D721Med (cell line): ENCODE measurements around the gene LMO4.

Source experiments
- DNase-seq: peaks from one replicate; pipeline ENCODE4 v3.0.0; 2011; ENCODE audit warnings: low spot score; ENCODE audit not compliant: insufficient read length
- FAIRE-seq: peaks from 2 replicates; lab custom pipeline; 2011; peaks lifted over from hg19 to GRCh38; lab: Jason Lieb, UNC
- CTCF ChIP-seq: IDR thresholded peaks from 2 replicates; pipeline ENCODE4 v1.5.1; 2012; ENCODE audit warnings: mild to moderate bottlenecking, control low read depth; ENCODE audit not compliant: insufficient read depth; ENCODE audit errors: missing control alignments

LMO4 gene

GRCh38 chr1:87344231-87344630, 15.6 kb downstream of the LMO4 start:
- DNase-seq: no peak
- peak; percentile 82 for FAIRE-seq
- TF ChIP-seq CTCF: no peak

GRCh38 chr1:87346130-87346814, 17.6 kb downstream of the LMO4 start:
- FAIRE-seq (no peak), DNase-seq (no peak)
- no peak for TF ChIP-seq CTCF

- DNase-seq: no peak
- peak; percentile 29 for FAIRE-seq
Measured at GRCh38 chr1:87348341-87349019, 19.8 kb downstream of the LMO4 start.

GRCh38 chr1:87349036-87349435, 20.4 kb downstream of the LMO4 start:
- TF ChIP-seq CTCF: no peak
- DNase-seq (no peak), FAIRE-seq (no peak)

More at GRCh38 chr1:87348341-87349019, 19.8 kb downstream of the LMO4 start:
- no peak for TF ChIP-seq CTCF

- DNase-seq (no peak), FAIRE-seq (no peak)
- no peak for TF ChIP-seq CTCF
Measured at GRCh38 chr1:87355894-87356293, 27.2 kb downstream of the LMO4 start.

GRCh38 chr1:87356591-87356990, 27.9 kb downstream of the LMO4 start:
- FAIRE-seq: peak; percentile 66
- DNase-seq: no peak
- TF ChIP-seq CTCF: no peak

GRCh38 chr1:87358219-87358618, 29.5 kb downstream of the LMO4 start:
- DNase-seq: no peak
- FAIRE-seq: no peak

More at GRCh38 chr1:87358219-87358618, 29.5 kb downstream of the LMO4 start:
- no peak for TF ChIP-seq CTCF
